NB4 (cell line): ENCODE results near the gene CCDC142.
"Not testable (repeated sequence)": the region's sequence is repeated elsewhere in the genome, so short reads cannot be mapped to it uniquely, and the experiment has no call there.

ENCODE experiments used
- DNase-seq: peaks from one replicate; pipeline ENCODE4 v3.0.0; 2010; ENCODE audit warnings: low read depth
- H3K4me3 ChIP-seq: one replicate; pipeline ENCODE4 v1.5.1; 2011; ENCODE audit warnings: mild to moderate bottlenecking, low read depth, low read length, moderate library complexity
- MYC ChIP-seq: IDR thresholded peaks from 2 replicates; pipeline ENCODE4 v1.6.1; 2011; ENCODE audit warnings: low read depth, low read length
- POLR2A ChIP-seq: IDR thresholded peaks from 2 replicates; pipeline ENCODE4 v1.6.1; 2011; ENCODE audit warnings: mild to moderate bottlenecking; ENCODE audit not compliant: insufficient read length; ENCODE audit errors: extremely low read depth
- TF ChIP-seq, protein P1 (sequence below): IDR thresholded peaks from 2 replicates; pipeline ENCODE4 v1.6.1; 2011; ENCODE audit warnings: low read depth, low read length
- TF ChIP-seq, protein P2 (sequence below): IDR thresholded peaks from one replicate; pipeline ENCODE4 v1.5.1; 2012; ENCODE audit warnings: low read depth, low read length

CCDC142 gene

DNA sequence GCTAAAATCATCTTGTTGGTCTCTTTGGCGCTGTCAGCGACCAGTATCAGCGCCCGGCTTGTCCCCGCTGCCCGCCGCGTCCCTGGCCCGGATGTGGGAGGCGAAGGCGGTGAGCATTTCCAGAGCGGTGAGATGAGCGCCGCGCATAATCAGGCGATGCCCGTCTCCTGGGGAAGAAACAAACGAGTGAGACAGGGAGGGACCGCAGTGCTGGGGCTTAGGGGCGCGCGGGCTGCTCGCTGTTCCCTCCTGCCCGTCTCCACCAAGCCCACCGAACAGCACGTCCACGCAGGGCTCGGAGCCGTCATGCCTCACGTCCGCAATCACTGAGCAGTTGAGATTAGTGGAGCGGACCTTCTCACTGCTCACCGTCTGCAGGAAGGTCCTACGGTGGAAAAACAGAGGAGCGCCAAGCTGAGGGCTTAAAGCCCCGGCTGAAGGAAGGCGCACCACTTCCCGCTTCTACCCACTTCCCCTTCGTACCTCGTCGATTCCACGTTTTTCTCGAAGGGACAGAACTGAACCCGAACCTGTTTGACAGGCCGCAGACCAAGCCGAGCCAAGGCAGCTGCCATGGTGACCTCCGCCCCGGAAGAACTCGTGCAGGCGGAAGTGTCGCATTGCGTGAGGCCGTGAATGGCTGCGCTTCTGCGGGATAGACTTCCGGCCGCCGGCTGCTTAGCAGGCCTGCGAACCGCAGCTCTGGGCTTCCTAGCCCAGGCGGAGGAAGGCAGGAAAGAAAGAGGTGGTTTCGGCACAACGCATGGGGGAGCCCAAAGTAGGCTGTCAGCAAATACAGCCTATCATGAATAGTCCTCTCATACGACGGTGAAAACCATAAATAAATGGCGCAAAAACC is 10.5 kb downstream of the CCDC142 start, which contains the start of gene MRPL53:
Gene MRPL53, minus strand, starts transcription at position 595 of the 859 bp plus-strand sequence. Its CDS starts 20 bp downstream, at position 575.
- TF ChIP-seq, protein P1, sequence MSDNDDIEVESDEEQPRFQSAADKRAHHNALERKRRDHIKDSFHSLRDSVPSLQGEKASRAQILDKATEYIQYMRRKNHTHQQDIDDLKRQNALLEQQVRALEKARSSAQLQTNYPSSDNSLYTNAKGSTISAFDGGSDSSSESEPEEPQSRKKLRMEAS, result peak; percentile 75
- TF ChIP-seq POLR2A (peak; percentile 87), MYC (peak; percentile 89)
- TF ChIP-seq, protein P2, sequence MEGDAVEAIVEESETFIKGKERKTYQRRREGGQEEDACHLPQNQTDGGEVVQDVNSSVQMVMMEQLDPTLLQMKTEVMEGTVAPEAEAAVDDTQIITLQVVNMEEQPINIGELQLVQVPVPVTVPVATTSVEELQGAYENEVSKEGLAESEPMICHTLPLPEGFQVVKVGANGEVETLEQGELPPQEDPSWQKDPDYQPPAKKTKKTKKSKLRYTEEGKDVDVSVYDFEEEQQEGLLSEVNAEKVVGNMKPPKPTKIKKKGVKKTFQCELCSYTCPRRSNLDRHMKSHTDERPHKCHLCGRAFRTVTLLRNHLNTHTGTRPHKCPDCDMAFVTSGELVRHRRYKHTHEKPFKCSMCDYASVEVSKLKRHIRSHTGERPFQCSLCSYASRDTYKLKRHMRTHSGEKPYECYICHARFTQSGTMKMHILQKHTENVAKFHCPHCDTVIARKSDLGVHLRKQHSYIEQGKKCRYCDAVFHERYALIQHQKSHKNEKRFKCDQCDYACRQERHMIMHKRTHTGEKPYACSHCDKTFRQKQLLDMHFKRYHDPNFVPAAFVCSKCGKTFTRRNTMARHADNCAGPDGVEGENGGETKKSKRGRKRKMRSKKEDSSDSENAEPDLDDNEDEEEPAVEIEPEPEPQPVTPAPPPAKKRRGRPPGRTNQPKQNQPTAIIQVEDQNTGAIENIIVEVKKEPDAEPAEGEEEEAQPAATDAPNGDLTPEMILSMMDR, result no peak
- DNase-seq, result peak; percentile 99
- peak within 1 kb of the TSS; percentile 94 for H3K4me3 ChIP-seq

DNA sequence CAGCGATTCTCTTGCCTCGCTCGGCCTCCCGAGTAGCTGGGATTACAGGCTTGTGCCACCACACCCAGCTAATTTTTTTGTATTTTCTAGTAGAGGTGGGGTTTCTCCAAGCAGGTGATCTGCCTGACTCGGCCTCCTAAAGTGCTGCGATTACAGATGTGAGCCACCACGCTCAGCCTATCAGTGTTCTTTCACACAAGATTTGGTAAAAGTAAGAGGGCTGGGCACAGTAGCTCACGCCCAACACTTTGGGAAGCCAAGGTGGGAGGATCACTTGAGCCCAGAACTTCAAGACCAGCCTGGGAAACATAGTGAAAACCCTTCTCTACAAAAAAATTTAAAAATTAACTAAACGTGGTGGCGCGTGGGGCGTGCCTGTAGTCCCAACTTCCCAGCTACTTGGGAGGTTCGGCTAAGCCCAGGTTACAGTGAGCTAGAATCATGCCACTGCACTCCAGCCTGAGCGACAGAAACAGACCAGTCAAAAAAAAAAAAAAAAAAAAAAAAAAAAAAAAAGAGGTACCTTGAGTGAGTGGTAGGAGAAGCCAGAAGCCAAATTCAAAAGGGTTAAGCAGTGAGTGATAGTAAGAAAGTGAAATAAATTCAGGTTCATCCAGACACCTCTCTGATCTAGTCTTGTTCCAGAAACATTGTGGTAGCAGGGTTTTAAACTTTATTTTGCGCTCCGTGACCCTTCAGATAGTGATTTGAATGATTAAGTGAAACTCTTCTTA is 11.3 kb downstream of the CCDC142 start:
- H3K4me3 ChIP-seq, result peak overlapping the region; percentile 94
- DNase-seq, result no peak
- TF ChIP-seq, protein P2, result no peak
- TF ChIP-seq, protein P1, result no peak
- no peak for TF ChIP-seq MYC
- TF ChIP-seq POLR2A, result no peak

DNA sequence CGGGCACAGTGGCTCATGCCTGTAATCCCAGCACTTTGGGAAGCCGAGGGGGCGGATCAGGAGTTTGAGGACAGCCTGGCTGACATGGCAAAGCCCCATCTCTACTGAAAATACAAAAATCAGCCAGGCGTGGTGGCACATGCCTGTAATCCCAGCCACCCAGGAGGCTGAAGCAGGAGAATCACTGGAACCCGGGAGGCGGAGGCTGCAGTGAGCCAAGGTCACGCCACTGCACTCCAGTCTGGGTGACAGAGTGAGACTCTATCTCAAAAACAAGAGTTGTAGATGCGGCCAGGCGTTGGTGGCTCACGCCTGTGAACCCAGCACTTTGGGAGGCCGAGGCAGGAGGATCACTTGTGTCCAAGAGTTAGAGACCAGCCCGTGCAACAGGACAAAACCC is 12.1 kb downstream of the CCDC142 start:
- not testable (repeated sequence) for H3K4me3 ChIP-seq, DNase-seq

DNA sequence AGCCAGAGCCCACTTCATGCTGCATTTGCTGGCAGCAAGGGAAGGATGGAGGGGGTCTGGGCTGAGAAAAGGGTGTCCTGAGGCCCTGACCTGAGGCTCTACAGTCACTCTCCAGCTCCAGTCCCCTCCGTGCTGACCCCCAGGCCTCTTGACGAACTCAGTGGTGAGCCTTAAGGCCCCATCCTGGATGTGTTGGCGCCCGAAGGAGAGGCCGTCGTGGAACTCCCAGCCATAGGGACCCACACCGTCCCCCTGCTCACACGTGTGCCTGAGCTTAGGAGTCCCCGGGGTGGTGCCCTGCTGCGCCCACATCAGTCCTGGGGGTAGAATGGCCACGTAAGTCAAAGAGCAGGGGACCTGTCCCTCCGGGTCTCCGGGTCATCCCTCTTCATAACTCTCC is 18.4 kb downstream of the CCDC142 start:
- H3K4me3 ChIP-seq, result peak overlapping the region; percentile 80
- TF ChIP-seq POLR2A, result no peak
- TF ChIP-seq, protein P1, result peak; percentile 27; the same call in 1 of the 2 replicates
- DNase-seq, result peak; percentile 46

DNA sequence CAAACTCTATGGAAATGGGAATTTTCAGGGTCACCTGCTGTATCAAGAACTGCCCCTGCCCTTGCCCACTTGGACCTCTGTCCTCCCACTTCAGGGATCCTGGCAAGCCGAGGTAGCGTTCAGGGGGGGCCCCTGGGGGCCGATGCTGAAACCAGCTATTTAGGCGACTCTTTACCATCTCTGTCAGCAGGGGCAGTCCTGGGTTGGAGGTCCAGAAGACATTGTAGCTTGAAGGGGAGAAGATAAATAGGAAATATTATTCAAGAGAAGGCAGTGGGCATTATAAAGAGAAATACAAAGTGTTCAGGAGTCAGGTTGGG is 20.1 kb downstream of the CCDC142 start:
- DNase-seq, result no peak
- TF ChIP-seq, protein P1, result no peak
- TF ChIP-seq, protein P2, result no peak
- no peak for TF ChIP-seq POLR2A
- no peak for TF ChIP-seq MYC
- no peak overlapping the region for H3K4me3 ChIP-seq

DNA sequence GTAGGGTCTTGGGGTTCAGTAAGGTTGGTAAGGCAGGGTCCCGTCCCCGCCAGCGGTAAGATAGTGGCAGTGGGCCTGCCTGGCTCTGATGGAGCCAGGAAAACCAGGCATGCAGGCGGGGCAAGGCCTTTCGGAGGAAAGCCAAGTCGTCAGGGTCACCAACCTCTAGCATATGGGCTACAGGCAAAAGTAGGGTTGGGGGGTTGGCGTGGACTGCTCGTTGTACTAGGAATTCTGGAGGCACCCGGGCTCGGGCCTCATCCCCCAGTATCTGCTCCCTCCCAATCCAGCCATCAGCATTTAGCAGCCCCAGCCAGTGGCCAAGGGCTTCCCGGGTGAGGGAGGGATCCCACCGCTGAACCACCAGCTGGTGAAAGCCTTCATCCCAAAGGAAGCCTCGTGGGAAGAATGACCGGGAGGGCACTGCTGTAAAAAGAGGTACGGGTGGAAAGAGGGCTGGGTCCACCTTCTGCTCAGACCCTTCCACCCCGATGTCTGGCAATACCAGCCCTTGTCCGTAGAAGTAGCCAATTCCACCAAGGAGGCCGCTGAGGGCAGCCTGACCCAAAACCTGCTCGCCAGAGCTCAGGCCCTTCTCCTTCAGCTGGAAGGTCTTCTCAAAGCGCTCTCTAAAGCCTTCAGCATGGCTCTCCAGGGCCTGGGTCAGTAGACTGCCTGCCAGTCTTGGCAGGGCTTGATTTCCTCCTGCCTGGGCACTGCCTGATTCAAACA is 20.6 kb downstream of the CCDC142 start:
- H3K4me3 ChIP-seq, result no peak overlapping the region
- TF ChIP-seq POLR2A, result no peak

More for the DNA sequence above, 20.6 kb downstream of the CCDC142 start:
- DNase-seq, result no peak
